ENCODE measurements around the gene UNC119B.
"Not testable (repeated sequence)": the region's sequence is repeated elsewhere in the genome, so short reads cannot be mapped to it uniquely, and the experiment has no call there.

Gene UNC119B

GRCh38 chr12:120720234-120720986 lies 10.2 kb downstream of the UNC119B start:
- DNase-seq, result no peak

GRCh38 chr12:120720987-120721801 lies 10.9 kb downstream of the UNC119B start:
- DNase-seq, result no peak

GRCh38 chr12:120721866-120722265 lies 11.6 kb downstream of the UNC119B start:
- no peak for DNase-seq

DNA sequence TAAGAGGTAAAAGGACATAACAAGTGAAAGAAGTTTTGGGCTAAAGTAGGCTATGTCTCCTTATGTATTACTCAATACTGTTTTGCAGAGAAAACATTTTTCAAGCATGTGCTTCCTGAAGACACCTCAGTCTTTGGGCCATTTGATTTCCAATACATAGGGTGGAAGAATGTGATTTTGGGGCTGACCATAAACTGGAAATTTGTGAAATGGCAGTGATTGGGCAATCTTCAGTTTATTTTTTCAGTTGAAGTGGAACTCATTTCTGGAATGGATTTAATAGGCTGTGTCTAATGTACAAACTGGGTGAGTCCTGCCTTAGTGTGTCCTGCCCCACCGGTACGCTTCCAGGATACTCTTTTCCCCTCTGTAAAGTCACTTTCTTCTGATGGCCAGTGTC lies 12.5 kb downstream of the UNC119B start:
- DNase-seq, result no peak

- DNase-seq, result no peak
Measured at GRCh38 chr12:120724720-120725119, 14.5 kb downstream of the UNC119B start.

- no peak for DNase-seq
Measured at GRCh38 chr12:120725151-120725658, 14.9 kb downstream of the UNC119B start.

DNA sequence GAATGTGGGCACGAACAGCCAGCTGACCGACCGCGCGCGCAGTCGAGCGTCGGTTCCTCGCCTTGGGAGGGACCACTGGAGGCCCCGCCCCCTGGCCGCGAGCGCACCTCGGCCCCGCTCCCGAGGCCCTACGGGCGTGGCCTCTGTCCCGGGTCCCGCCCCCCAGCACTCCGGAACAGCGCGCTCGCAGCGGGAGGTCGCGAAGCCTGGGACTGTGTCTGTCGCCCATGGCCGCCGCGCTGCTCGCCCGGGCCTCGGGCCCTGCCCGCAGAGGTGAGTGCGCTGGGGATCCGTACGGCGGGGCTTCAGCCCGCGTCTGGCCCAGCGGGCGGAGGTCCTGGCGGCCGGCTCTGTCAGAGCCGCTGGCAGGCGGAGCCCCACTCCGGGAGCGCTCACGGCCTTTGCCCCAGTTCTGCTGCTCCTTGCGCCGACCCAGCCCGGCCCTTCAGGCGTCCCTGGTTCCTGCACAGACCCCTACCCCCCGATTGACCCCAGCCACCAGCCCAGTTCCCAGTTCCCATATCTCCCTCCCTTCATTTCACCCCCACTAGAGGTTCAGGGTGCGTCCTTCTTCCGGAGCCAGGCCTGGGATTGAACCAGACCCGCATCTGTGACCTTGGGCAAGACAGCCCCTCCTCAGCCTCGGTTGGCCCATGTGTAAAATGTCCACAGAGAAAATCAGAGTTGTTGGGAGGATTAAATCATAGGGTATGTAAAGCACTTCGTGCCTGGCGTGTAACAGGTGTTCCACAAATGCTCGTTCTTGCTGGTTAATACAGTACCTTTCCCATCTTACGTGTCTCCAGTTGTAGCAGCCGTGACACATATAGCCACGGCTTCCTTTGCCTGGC lies 15.6 kb downstream of the UNC119B start, which contains the start of gene ACADS:
TSS of gene ACADS (plus strand) at position 168 of the 851 bp plus-strand sequence. CDS start at position 228, 60 bp downstream.
- peak; percentile 36 for DNase-seq

GRCh38 chr12:120726510-120726793 lies 16.2 kb downstream of the UNC119B start:
- DNase-seq, result no peak

DNA sequence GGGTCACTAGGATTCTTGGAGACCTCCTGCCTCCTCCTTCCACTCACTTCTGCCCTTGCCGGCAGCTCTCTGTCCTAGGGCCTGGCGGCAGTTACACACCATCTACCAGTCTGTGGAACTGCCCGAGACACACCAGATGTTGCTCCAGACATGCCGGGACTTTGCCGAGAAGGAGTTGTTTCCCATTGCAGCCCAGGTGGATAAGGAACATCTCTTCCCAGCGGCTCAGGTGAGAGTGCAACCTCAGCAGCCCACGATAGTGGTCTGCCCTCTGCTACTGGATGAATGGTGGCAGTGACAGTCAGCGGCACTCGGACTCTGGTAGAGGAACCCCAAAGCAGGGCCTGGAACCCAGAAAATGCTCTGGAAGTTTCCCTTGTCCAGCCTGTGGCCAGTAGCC lies 16.7 kb downstream of the UNC119B start:
- DNase-seq, result no peak

GRCh38 chr12:120732198-120732597 lies 21.9 kb downstream of the UNC119B start:
- not testable (repeated sequence) for DNase-seq

GRCh38 chr12:120733574-120733973 lies 23.3 kb downstream of the UNC119B start:
- no peak for DNase-seq

- no peak for DNase-seq
Measured at GRCh38 chr12:120734210-120734609, 24.0 kb downstream of the UNC119B start.

DNA sequence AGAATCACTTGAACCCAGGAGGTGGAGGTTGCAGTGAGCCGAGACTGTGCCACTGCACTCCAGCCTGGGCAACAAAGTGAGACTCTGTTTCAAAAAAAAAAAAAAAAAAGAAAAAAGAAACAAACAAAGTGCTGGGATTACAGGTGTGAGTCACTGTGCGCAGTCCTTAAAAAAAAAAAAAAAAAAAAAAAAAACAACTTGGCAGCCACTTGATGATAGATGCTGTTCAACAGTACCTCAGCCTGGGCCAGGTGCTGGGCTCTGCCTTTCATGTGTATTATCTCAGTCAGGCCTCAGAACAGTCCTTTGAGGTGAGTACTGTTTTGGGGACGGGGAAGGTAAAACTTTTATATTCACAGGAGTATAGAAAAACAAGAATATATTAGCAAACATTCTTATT lies 24.9 kb downstream of the UNC119B start:
- no peak for DNase-seq

- DNase-seq, result no peak
Measured at GRCh38 chr12:120736404-120737331, 26.4 kb downstream of the UNC119B start.

DNA sequence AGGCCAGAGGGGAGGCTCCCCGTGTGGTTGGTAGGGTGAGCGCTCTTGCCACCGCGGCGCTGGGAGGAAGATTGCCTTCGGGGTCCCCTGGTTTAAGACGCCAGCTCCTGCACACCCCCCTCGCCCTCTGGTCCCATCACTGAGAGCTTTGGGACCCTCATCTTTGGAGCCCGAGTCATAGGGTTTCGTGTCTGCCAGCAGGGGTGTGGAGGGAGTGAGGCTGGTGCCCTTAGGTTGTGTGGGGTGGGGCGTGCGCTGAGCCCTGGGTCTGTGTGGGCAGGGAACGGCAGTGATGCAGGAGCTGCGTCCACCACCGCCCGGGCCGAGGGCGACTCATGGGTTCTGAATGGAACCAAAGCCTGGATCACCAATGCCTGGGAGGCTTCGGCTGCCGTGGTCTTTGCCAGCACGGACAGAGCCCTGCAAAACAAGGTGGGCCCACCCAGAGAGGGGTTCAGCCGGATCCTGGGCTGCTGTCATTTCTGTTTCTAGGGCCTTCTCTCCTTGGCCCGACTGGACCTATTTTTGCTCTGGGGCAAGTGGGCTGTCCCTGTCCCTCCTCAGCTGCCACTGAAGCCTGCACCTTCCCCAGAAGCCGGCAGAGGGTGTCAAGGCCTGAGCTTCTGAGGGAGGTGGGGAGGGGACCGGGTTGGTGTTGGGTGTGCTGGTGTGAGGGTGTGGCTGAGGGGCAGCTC lies 27.4 kb downstream of the UNC119B start:
- no peak for DNase-seq

DNA sequence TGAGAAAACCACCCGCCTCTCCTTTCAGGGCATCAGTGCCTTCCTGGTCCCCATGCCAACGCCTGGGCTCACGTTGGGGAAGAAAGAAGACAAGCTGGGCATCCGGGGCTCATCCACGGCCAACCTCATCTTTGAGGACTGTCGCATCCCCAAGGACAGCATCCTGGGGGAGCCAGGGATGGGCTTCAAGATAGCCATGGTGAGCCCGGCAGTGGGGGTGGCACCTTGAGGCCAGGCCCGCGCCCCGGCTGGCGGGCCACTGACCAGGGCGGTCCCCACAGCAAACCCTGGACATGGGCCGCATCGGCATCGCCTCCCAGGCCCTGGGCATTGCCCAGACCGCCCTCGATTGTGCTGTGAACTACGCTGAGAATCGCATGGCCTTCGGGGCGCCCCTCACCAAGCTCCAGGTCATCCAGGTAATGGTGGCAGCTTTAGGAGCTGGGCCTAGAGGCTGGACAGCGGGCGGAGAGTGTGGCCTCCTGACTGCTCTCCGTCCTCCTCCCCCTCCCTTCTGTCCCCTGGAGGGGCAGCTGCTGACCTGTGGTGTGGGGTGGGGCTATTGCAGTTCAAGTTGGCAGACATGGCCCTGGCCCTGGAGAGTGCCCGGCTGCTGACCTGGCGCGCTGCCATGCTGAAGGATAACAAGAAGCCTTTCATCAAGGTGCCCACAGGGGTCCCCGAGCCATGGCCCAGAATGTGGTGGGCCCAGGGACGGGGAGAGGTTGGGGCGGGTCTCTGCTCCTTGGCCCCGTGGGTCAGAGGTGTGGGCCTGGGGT lies 28.2 kb downstream of the UNC119B start:
- no peak for DNase-seq

DNA sequence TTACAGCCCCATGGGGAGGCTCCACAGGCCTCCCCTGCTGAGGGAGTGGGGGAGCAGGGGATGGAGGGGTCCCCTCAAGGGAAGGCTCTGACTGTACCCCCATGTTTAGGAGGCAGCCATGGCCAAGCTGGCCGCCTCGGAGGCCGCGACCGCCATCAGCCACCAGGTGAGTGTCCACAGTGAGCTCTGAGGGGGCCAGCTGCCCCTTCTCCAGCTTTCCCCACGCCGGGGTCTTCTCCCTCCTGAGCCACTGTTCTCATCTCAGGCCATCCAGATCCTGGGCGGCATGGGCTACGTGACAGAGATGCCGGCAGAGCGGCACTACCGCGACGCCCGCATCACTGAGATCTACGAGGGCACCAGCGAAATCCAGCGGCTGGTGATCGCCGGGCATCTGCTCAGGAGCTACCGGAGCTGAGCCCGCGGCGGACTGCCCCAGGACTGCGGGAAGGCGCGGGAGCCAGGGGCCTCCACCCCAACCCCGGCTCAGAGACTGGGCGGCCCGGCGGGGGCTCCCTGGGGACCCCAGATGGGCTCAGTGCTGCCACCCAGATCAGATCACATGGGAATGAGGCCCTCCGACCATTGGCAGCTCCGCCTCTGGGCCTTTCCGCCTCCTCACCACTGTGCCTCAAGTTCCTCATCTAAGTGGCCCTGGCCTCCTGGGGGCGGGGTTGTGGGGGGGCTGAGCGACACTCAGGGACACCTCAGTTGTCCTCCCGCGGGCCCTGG lies 28.9 kb downstream of the UNC119B start:
- DNase-seq, result no peak

DNA sequence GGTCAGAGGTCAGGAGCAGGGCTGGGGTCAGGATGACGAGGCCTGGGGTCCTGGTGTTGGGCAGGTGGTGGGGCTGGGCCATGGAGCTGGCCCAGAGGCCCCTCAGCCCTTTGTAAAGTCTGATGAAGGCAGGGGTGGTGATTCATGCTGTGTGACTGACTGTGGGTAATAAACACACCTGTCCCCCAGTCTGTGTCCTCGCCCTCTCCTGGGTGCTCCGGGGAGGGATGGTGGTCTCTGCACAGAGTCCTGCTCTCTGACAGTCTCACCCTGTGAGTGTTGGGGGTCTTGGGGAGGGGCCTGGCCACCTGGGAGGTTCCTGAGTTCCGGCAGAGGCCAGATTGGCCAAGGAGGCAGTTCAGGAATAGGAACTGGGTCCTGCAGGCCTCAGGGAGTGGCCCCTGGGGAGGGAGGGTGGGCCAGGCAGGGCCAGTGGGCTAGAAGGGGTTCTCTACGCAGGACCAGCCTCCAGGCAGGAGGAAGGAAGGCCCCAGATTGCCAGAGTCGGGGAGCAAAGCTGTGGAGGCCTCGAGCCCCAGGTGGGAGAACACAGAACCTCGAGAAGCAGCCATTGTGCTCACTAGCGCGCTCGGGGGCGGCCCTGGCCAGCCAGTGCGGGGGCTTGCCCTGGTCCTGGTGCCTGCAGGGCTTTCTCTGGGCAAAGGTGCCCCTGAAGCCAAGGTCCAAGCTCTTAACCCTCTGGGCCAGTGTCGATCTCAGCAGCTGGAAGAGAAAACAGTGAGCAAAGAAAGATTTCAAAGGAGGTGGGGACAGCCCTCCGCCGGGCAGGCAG lies 29.8 kb downstream of the UNC119B start:
- no peak for DNase-seq

GRCh38 chr12:120740871-120741270 lies 30.6 kb downstream of the UNC119B start:
- no peak for DNase-seq
